GM19463 (cell line): ENCODE data around the gene VCAN.
"Not testable (repeated sequence)": the region's sequence is repeated elsewhere in the genome, so short reads cannot be mapped to it uniquely, and the experiment has no call there.

Experiments used
- ATAC-seq: cut with Tn5 transposase; IDR thresholded peaks from one replicate; pipeline ENCODE4 v1.9.1; 2021; ENCODE audit warnings: mild to moderate bottlenecking, moderate library complexity; ENCODE audit not compliant: unreplicated experiment

Gene VCAN

GRCh38 chr5:83471405-83472212 lies at the start of gene VCAN:
TSS of gene VCAN (plus strand) at chr5:83471744. CDS start at chr5:83483519, 11,775 bp downstream.
- ATAC-seq = no peak

DNA sequence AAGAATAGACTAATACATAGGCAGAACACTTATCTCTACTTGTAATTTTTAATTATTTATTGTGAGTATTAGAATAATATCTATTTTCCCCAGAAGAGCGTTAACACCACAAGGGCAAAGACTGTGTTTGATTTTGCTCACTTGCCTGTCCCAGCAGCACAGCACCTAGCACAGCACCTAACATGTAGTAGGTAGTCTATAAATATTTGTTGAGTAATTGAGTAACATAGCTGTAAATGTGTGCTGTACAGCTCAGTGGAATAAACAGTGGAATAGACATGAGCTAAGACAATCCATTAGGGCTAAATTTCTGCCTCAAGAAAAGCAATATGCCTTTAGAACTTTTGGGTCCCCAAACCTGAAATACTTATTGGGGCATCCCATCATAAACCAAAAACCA lies 49.3 kb upstream of the VCAN start:
- no peak for ATAC-seq

DNA sequence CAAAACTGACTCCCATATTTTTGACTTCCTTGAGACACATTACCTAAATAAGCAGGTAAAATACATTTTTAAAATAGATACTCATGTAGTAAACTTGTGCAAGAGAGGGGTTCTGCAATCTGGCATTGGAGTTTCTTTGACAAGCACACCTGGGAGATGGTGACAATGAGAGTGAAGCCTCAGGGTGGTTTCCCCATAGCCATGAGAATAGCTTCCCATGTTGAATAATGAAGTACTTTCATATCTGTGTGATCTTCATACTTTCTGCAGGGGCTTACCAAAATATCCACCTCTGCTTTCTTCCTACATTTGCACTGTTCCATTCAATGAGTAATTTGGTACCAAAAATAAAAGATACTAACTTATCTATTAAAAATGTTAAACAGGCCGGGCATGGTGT lies 44.7 kb upstream of the VCAN start:
- ATAC-seq = peak; percentile 60

DNA sequence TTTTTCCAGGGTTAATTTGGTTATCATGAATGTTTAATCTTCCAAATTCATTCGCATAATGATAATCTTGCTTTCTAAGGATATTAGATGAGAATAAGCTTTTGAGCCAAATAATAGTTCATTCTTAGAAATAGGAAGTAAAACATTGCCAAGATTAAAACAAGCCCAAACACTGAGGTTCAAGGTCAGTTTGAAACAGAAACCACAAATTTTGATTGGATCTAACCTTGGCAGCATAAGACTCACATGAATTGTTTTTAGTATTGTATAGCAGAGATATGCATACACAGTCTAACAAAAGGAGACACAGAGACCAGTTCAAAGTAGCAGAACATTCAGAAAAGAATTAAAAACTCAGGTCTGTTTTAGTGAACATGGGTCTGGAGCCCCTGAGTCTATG lies 43.4 kb upstream of the VCAN start:
- ATAC-seq = no peak

DNA sequence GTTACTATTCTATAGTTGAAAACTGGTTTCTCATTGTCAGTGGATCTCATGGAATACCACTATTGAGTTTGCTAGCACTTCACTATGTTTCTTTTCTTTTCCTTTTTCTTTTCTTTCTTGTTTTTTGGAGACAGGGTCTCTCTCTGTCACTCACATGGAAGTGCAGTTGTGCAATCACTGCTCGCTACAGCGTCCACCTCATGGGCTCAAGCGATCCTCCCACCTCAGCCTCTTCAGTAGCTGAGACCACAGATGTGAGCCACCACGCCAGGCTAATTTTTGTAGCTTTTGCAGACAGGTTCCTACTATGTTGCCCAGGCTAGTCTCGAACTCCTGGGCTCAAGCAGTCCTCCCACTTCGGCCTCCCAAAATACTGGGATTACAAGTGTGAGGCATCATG lies 42.7 kb upstream of the VCAN start:
- ATAC-seq = no peak

GRCh38 chr5:83430130-83431010 lies 41.2 kb upstream of the VCAN start:
- ATAC-seq = peak; percentile 67

- no peak for ATAC-seq
Observed at GRCh38 chr5:83433891-83434290, 37.7 kb upstream of the VCAN start.

GRCh38 chr5:83434946-83435345 lies 36.6 kb upstream of the VCAN start:
- no peak for ATAC-seq

DNA sequence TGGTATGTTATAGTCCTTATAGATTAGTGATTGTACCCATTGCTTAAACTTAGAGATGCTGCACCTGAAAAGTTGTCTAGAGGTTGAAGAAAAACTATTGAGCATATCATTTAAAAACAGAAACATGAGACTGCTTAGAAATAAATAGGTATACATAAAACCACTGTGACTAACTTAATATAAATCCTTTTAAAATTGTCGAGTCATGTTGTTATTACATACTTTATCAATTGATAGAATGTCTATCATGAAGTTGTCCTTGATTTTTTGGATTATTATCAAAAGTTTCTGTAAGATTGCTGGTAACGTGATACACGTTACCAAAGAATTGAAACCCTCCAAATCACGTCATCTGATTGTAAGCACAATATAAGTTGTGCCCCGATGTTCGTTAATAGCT lies 35.3 kb upstream of the VCAN start:
- ATAC-seq = no peak

DNA sequence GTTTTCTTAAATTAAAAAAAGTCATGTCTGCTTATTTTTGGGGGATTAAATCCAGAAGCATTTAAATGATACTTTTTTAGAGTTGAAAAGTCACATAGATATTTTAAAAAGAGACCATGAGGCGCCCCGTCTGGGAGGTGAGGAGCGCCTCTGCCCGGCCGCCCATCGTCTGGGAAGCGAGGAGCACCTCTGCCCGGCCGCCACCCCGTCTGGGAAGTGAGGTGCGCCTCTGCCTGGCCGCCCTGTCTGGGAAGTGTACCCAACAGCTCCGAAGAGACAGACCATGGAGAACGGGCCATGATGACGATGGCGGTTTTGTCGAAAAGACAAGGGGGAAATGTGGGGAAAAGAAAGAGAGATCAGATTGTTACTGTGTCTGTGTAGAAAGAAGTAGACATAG lies 33.8 kb upstream of the VCAN start:
- not testable (repeated sequence) for ATAC-seq

GRCh38 chr5:83440826-83441225 lies 30.7 kb upstream of the VCAN start:
- no peak for ATAC-seq

DNA sequence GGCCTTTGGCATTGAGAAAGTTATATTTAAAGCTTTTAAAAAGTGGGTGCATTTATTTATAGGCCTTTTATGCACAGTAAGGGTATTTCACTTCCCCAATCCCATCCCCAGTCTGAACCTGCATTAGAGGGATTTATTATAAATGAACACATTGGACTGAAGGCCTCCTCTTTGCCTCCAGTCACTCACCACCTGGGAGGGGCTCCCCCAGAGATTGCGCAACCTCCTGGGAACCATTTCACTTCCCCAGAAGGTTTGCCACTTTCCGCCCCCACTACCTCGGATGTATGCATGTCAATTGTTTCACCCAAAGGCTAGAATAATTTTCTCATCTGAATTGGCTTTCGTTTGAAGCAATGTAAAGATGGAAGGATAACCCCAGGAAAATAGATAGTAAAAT lies 29.8 kb upstream of the VCAN start:
- no peak for ATAC-seq

DNA sequence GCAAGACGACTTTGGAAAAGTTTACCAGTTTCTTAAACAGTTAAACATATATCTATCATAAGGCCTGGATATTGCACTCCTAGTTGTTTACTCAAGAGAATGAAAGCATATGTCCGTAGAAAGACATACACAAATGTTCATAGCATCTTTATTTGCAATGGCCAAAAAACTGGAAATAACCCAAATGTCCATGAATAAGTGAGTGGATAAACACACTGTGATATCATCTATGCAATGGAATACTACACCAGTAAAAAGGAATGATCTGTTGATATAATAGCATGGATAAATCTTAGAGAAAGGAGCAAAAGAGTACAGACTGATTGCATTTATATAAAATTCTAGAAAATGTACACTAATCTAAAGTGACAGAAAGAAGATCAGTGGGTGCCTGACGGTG lies 28.0 kb upstream of the VCAN start:
- no peak for ATAC-seq

GRCh38 chr5:83444445-83444844 lies 27.1 kb upstream of the VCAN start:
- ATAC-seq = no peak

DNA sequence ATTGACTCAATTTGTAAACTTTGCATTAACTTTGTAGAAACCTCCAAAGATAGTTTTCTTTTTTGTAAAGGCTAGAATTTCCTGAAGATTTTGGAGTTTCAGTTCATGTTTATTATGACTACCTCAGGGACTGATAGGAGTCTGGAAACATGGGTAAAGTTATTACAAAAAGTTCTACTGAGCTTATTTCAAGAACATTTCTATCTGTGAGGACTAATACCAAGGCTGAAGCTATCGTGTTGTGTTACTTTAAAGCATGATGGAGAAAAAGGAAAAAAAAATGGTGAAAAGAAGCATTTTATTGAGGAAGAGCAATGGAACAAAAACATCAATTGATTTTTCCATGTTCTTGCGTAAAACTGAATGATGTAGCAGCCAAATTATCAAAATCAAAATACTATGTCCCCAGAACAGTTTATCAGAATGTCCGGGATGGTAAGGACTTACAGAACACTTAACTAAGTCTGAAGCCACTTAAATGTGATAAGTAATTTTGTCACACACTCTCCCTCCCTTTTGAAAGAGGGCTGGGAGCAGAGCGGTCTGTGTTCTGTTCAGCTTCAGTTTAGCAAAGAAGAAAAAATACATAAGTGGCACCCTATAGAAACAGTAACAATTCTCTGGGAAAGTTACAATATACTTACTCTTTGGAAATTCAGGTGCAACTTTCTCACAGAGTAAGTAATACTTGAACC lies 25.1 kb upstream of the VCAN start:
- ATAC-seq = no peak

DNA sequence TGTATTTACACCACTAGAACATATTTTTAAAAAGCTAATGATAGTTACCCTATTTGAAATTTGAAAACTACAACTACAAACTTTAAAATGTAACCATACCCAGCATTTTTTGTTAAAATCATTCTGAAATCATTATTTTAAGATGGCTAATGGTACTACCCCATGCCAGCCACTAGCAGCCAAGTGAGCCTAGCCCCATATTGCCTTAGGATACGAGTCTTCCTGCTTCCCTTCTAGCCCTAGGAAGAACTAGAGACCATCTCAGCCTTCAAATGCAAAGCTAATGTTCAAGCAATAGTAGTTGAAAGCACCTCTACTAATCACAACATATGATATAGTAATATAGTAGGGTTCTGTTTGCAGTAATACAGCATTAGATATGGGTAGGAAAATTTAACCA lies 24.0 kb upstream of the VCAN start:
- ATAC-seq = no peak

DNA sequence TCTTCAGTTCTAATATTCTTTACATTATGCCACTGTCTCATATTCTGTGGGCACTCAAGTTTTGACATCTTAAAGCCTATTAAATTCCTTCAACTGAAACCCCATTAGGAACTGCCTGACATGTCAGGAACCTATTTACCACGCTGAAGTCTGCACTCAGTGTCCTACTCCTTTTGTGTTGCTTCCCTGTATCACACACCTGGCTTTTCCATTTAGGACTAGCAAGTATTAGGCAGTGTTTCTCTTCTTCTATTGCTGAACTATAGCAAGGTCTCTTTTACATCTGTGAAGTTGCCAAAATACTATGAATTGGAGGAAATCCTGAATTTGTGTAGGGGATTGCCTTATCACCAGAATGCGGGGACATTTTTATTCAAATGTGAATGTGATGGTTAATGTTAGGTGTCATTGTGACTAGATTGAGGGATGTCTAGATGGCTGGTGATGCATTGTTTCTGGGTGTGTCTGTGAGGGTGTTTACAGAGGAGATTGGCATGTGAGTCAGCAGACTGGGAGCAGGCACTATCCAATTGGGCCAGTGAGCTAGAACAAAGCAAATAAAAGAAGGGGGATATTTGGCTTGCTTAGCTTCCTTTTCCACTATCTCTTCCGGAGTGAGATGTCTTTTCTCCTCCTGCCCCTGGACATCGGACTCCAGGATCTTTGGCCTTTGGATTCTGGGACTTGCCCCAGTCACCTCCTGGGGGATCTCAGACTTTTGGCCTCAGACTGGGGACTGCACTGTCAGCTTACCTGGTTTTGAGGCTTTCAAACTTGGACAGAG lies 21.2 kb upstream of the VCAN start:
- no peak for ATAC-seq

DNA sequence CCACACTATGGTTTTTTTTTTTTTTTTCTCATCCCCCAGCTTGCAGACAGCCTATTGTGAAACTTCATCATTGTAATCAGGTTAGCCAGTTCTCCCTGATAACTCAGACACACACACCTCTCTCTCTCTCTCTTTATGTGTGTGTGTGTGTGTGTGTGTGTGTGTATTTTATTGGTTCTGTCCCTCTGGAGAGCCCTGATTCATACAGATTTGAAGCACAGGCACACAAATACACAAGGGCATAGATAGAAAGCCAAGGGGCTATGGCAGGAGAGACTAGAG lies 20.6 kb upstream of the VCAN start:
- no peak for ATAC-seq

DNA sequence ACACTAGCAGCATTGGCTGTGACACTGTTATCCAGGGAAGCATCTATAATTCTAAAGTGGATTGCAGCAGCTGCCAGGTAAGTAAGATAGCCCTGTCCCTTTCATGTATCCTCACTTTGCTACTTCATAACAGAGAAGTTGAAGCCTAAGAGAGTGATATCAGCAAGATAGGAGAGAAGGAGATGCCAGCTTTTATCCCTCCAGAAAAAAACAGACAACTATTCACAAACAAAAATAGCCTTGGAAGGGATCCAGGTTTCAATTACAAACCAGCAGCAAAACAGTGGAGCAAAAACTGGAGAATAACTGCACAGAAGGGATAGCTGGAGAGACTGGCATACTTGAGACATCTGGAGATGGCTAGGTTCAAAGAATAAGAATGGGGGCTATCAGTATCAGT lies 19.6 kb upstream of the VCAN start:
- ATAC-seq = no peak

GRCh38 chr5:83453937-83454336 lies 17.6 kb upstream of the VCAN start:
- ATAC-seq = no peak

- ATAC-seq = no peak
Observed at GRCh38 chr5:83464261-83464660, 7.3 kb upstream of the VCAN start.
